CD14-positive monocyte (primary cell): Measurements from ENCODE around the gene CMTM1. TPM values are rescaled to one million over a fixed set of nuclear protein-coding genes. Genes with fewer than 3 reads are reported as not detected.
"Not testable (repeated sequence)": the region's sequence is repeated elsewhere in the genome, so short reads cannot be mapped to it uniquely, and the experiment has no call there.

ENCODE experiments used
- DNase-seq, 3 donors: peaks; one replicate each; pipeline ENCODE4 v3.0.0-alpha.2; 2011 to 2022
- H2AFZ ChIP-seq: 2 replicates; pipeline ENCODE4 v1.6.0; 2012; ENCODE audit warnings: mild to moderate bottlenecking, low read depth, low read length, inconsistent platforms; ENCODE audit not compliant: insufficient read depth, poor library complexity, severe bottlenecking
- H3K27ac ChIP-seq, 2 donors: 1 replicate in 1 of 2; 2 replicates in 1 of 2; pipeline ENCODE4 v1.5.1; 2012 to 2013; ENCODE audit warnings: low read length in 2 of 2, control low read depth in 1 of 2, inconsistent platforms in 1 of 2, low read depth in 1 of 2, mild to moderate bottlenecking in 1 of 2
- H3K27me3 ChIP-seq, 2 donors: one replicate each; pipeline versions ENCODE4 v1.6.0 to v1.6.1; 2011 to 2013; ENCODE audit warnings: low read length in 2 of 2; ENCODE audit not compliant: control insufficient read depth in 2 of 2, insufficient read depth in 2 of 2
- H3K36me3 ChIP-seq, 2 donors: replicated peaks in 1 of 2; 1 replicate in 1 of 2; 2 replicates in 1 of 2; pipeline versions ENCODE4 v1.5.1 to v1.6.1; 2012 to 2013; ENCODE audit warnings: low read length in 2 of 2, control low read depth in 1 of 2, inconsistent platforms in 1 of 2, mild to moderate bottlenecking in 1 of 2; ENCODE audit not compliant: insufficient read depth in 2 of 2, control insufficient read depth in 1 of 2
- H3K4me1 ChIP-seq, 2 donors: 1 replicate in 1 of 2; 2 replicates in 1 of 2; pipeline versions ENCODE4 v1.5.1 to v1.6.1; 2012 to 2013; ENCODE audit warnings: low read length in 2 of 2, control low read depth in 1 of 2, inconsistent platforms in 1 of 2, mild to moderate bottlenecking in 1 of 2, moderate library complexity in 1 of 2; ENCODE audit not compliant: insufficient read depth in 2 of 2, control insufficient read depth in 1 of 2
- H3K4me2 ChIP-seq: replicated peaks from 2 replicates; pipeline ENCODE3; 2012; ENCODE audit warnings: low read length, moderate library complexity, mild to moderate bottlenecking; ENCODE audit not compliant: poor library complexity, severe bottlenecking; ENCODE audit errors: extremely low read depth
- H3K4me3 ChIP-seq, 3 experiments: fragments of 200-600 bp in 1 of 3; sonication (generic) in 1 of 3; replicated peaks in 1 of 3; 1 replicate in 2 of 3; 2 replicates in 1 of 3; pipeline ENCODE4 v1.5.1; 2011 to 2013; ENCODE audit warnings: low read length in 3 of 3, mild to moderate bottlenecking in 3 of 3, control low read depth in 2 of 3, low read depth in 2 of 3, inconsistent platforms in 1 of 3, moderate library complexity in 1 of 3
- H3K79me2 ChIP-seq: 2 replicates; pipeline ENCODE4 v1.6.0; 2012; ENCODE audit warnings: mild to moderate bottlenecking, control low read depth, inconsistent platforms, low read length, moderate library complexity; ENCODE audit not compliant: insufficient read depth
- H3K9ac ChIP-seq: 2 replicates; pipeline ENCODE4 v1.6.0; 2017; ENCODE audit warnings: low read length, mild to moderate bottlenecking; ENCODE audit not compliant: insufficient read depth, poor library complexity, severe bottlenecking
- H3K9me3 ChIP-seq, 2 donors: replicated peaks in 1 of 2; 1 replicate in 1 of 2; 2 replicates in 1 of 2; pipeline versions ENCODE4 v1.5.1 to v1.6.1; 2012 to 2013; ENCODE audit warnings: low read length in 2 of 2, control low read depth in 1 of 2; ENCODE audit not compliant: control insufficient read depth in 1 of 2, insufficient read depth in 1 of 2
- H4K20me1 ChIP-seq: 2 replicates; pipeline ENCODE4 v1.6.0; 2012; ENCODE audit warnings: mild to moderate bottlenecking, low read length, control low read depth, moderate library complexity; ENCODE audit not compliant: insufficient read depth
- H3K27ac Mint-ChIP-seq, 7 donors: one replicate each; pipeline ENCODE4 v1.8.0; 2020; ENCODE audit warnings: mild to moderate bottlenecking in 7 of 7, mixed read lengths in 7 of 7, moderate library complexity in 6 of 7, inconsistent platforms in 2 of 7
- H3K27me3 Mint-ChIP-seq, 3 donors: one replicate each; pipeline ENCODE4 v1.8.0; 2021 to 2022; ENCODE audit warnings: low read depth in 3 of 3, mild to moderate bottlenecking in 3 of 3, mixed read lengths in 3 of 3, moderate library complexity in 3 of 3, inconsistent platforms in 1 of 3
- H3K36me3 Mint-ChIP-seq, 2 donors: one replicate each; pipeline ENCODE4 v1.8.0; 2020; ENCODE audit warnings: mixed read lengths in 2 of 2, inconsistent platforms in 1 of 2, mild to moderate bottlenecking in 1 of 2
- H3K4me1 Mint-ChIP-seq: one replicate; pipeline ENCODE4 v1.8.0; 2020; ENCODE audit warnings: mild to moderate bottlenecking, mixed read lengths
- H3K4me3 Mint-ChIP-seq, 2 donors: one replicate each; pipeline ENCODE4 v1.8.0; 2020; ENCODE audit warnings: mild to moderate bottlenecking in 2 of 2, mixed read lengths in 2 of 2, moderate library complexity in 1 of 2
- H3K9me3 Mint-ChIP-seq, 7 donors: one replicate each; pipeline ENCODE4 v1.8.0; 2020 to 2022; ENCODE audit warnings: mixed read lengths in 7 of 7, mild to moderate bottlenecking in 6 of 7, moderate library complexity in 6 of 7, inconsistent platforms in 2 of 7
- WGBS: methylation state at CpG from one replicate; pipeline ENCODE4 v1.1.5; 2013; ENCODE audit warnings: missing lambda C conversion rate; ENCODE audit not compliant: insufficient coverage; 5-methylcytosine and 5-hydroxymethylcytosine counted together
- intact Hi-C, 2 donors: fragments of 100-400 bp; cut with micrococcal nuclease; formaldehyde crosslinking; loops; one replicate each; pipeline versions ENCODE4 v1.15.0 to v1.15.1; 2023
- polyA plus RNA-seq, 3 donors: library from polyadenylated mRNA; depleted of rRNA in 1 of 3; unstranded in 2 of 3; stranded (reverse) in 1 of 3; fragments of 300-500 nt in 2 of 3; fragments of >200 nt in 1 of 3; fragmentation: Illumina TruSeq in 2 of 3; gene quantifications; 1 replicate in 2 of 3; 2 replicates in 1 of 3; pipeline ENCODE4 v1.2.3, GENCODE V29; 2012 to 2021
- TF ChIP-seq, protein P1 (sequence below): fragments of 200-600 bp; IDR thresholded peaks from one replicate; pipeline ENCODE4 v1.8.0; 2022; ENCODE audit warnings: antibody characterized with exemption, mild to moderate bottlenecking

CMTM1 gene
- polyA plus RNA-seq, 3 donors, result 1.6 to 3.3 (median 2.5) TPM

DNA sequence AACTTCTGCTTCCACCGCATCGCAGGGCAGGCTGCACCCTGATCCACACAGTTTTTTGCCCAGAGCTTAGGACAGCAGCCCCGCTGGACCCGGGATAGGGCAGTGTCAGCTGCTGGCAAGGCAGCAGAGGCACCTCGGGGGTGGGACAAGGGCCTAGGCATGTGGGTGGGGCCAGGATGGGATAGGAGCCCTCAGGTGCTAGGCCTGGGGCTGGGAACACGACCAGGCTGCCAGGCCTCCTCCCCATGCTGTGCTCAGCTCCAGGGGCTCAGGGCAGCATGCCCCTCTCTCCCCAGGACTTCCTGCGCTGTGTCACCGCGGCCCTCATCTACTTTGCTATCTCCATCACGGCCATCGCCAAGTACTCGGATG, 42.9 kb downstream of the CMTM1 start:
- Histone ChIP-seq H3K4me1 (peaks cover 36 to 39% of the 10 kb centered on the region in 2 donors), H3K79me2 (peaks cover 53% of the 10 kb centered on the region), H3K9me3 (no peaks in the 10 kb centered on the region), H3K27me3 (no peaks in the 10 kb centered on the region), H3K36me3 (peaks cover 57 to 68% of the 10 kb centered on the region in 2 donors), H3K27ac (no peak overlapping the region), H3K9ac (no peak overlapping the region), H2AFZ (no peak overlapping the region), H3K4me2 (no peak overlapping the region), H4K20me1 (peaks cover 81% of the 10 kb centered on the region), H3K4me3 (no peak overlapping the region)
- WGBS, result 94% methylated on average over 10 of the region's 12 CpGs
- Mint-ChIP-seq H3K4me3 (no peak overlapping the region), H3K9me3 (no peaks in the 10 kb centered on the region), H3K4me1 (peaks cover 34% of the 10 kb centered on the region), H3K27me3 (peaks cover 1 to 3% (median 1%) of the 10 kb centered on the region in 3 donors), H3K36me3 (peaks cover 57 to 66% of the 10 kb centered on the region in 2 donors), H3K27ac (peak overlapping the region in 1 of 7 donors; percentile 57)
- TF ChIP-seq, protein P1, sequence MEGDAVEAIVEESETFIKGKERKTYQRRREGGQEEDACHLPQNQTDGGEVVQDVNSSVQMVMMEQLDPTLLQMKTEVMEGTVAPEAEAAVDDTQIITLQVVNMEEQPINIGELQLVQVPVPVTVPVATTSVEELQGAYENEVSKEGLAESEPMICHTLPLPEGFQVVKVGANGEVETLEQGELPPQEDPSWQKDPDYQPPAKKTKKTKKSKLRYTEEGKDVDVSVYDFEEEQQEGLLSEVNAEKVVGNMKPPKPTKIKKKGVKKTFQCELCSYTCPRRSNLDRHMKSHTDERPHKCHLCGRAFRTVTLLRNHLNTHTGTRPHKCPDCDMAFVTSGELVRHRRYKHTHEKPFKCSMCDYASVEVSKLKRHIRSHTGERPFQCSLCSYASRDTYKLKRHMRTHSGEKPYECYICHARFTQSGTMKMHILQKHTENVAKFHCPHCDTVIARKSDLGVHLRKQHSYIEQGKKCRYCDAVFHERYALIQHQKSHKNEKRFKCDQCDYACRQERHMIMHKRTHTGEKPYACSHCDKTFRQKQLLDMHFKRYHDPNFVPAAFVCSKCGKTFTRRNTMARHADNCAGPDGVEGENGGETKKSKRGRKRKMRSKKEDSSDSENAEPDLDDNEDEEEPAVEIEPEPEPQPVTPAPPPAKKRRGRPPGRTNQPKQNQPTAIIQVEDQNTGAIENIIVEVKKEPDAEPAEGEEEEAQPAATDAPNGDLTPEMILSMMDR, result no peak
- intact Hi-C loops, result loop anchor here (5.0 to 10.0 kb wide), 2 partner anchors 202 to 256 kb away; no protein-coding TSS in a partner anchor
- DNase-seq, result no peak

DNA sequence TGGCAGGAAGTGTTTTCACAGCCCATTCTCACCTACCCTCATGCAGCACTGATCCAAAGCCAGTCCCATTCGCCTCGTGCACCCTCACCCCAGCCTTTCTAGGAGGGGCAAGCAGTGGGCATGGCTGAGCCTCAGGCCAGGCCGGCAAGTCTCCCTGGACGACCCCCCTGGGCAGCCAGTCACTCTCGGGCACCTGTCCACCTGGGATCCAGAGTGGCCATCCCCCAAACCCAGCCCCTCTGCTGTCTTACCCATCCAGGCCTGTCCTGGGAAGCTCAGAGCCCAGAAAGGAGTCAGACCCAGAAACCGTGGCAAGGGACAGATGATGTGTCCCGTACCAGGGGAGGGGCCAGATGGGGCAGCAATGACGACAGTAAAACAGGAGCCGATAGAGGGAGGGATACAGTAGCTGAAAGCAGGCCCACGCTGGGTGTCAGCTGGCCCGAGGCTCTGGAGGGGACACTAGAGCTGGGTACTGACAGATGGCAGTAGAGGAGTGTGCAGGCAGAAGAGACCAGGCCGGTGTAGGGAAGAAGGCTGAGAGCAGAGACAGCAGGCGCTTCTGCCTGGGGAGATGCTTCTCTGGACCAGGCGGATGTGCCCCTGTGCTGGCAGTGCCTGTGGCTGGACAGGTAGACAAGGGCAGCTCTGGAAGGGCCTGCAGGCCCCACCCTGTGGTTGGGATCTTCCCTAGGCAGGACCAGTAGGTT, 44.0 kb downstream of the CMTM1 start:
- Mint-ChIP-seq H3K9me3 (no peaks in the 10 kb centered on the region), H3K27ac (peak overlapping the region in 1 of 7 donors; percentile 18), H3K27me3 (peaks cover 1 to 3% (median 1%) of the 10 kb centered on the region in 3 donors), H3K36me3 (peaks cover 68 to 78% of the 10 kb centered on the region in 2 donors), H3K4me3 (no peak overlapping the region), H3K4me1 (peaks cover 33% of the 10 kb centered on the region)
- TF ChIP-seq, protein P1, result no peak
- H3K79me2 ChIP-seq, result peaks cover 50% of the 10 kb centered on the region
- H2AFZ ChIP-seq, result no peak overlapping the region
- no peak overlapping the region for H3K4me2 ChIP-seq
- DNase-seq, result no peak
- peaks cover 67 to 80% of the 10 kb centered on the region in 2 donors for H3K36me3 ChIP-seq
- 95% methylated on average over 12 of the region's 14 CpGs for WGBS
- no peak overlapping the region for H3K4me3 ChIP-seq
- no peak overlapping the region for H3K9ac ChIP-seq
- no peak overlapping the region for H3K27ac ChIP-seq
- H4K20me1 ChIP-seq, result peaks cover 92% of the 10 kb centered on the region
- intact Hi-C loops, result no loop called here
- peaks cover 34 to 38% of the 10 kb centered on the region in 2 donors for H3K4me1 ChIP-seq
- H3K27me3 ChIP-seq, result no peaks in the 10 kb centered on the region
- no peaks in the 10 kb centered on the region for H3K9me3 ChIP-seq

DNA sequence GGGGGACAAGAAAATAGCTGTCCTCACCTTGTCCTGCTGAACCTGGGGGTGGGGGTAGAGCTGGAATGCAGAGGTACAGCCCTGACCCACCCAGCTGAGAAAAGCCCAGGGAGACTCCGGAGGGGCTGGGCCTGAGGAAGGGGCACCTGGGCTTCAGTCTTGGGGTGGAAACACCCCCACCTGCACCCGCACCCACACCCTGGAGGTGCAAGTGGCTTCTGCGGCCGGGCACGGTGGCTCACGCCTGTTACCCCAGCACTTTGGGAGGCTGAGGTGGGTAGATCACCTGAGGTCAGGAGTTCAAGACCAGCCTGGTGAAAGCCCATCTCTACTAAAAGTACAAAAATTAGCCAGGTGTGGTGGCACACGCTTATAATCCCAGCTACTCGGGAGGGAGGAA, 45.7 kb downstream of the CMTM1 start:
- H3K9me3 ChIP-seq, H3K27me3 ChIP-seq, H3K4me2 ChIP-seq, H3K4me3 Mint-ChIP-seq, H3K27ac ChIP-seq, H3K4me3 ChIP-seq, H3K27me3 Mint-ChIP-seq, H3K9ac ChIP-seq, intact Hi-C loops, DNase-seq, H2AFZ ChIP-seq, H3K9me3 Mint-ChIP-seq: not testable (repeated sequence)
- H4K20me1 ChIP-seq, result peaks cover 96% of the 10 kb centered on the region
- H3K36me3 ChIP-seq, result peaks cover 67 to 90% of the 10 kb centered on the region in 2 donors
- WGBS, result no CpG with 5 or more reads among the region's 8 CpGs
- Mint-ChIP-seq H3K27ac (peak overlapping the region in 1 of 7 donors; percentile 46), H3K4me1 (peaks cover 37% of the 10 kb centered on the region), H3K36me3 (peaks cover 69 to 82% of the 10 kb centered on the region in 2 donors)
- peaks cover 27 to 32% of the 10 kb centered on the region in 2 donors for H3K4me1 ChIP-seq
- H3K79me2 ChIP-seq, result peaks cover 34% of the 10 kb centered on the region
